Caco-2 (cell line): ENCODE measurements around the gene SLX4. TPM values are rescaled to one million over a fixed set of nuclear protein-coding genes. Genes with fewer than 3 reads are reported as not detected.

Experiments used
- BruUV-seq: library from RNA; stranded (reverse); fragments of 400-500 nt; replicated peaks from 2 replicates; lab custom pipeline; 2021; lab: Mats Ljungman, UMichigan
- CTCF ChIA-PET: fragments of 300-600 bp; sonication (Branson Sonifier 250); formaldehyde crosslinking; loops from one replicate; lab custom pipeline; 2022; ENCODE audit warnings: antibody characterized with exemption; lab: Charles Lee
- POLR2A ChIA-PET: fragments of 300-600 bp; sonication (Branson Sonifier 250); formaldehyde crosslinking; loops from one replicate; lab custom pipeline; 2022; ENCODE audit warnings: antibody characterized with exemption; lab: Charles Lee
- DNase-seq, 2 experiments: peaks; one replicate each; pipeline versions ENCODE4 v3.0.0 to v3.0.0-alpha.2; 2020 to 2022
- H3K27me3 ChIP-seq: replicated peaks from 2 replicates; pipeline ENCODE4 v1.6.0; 2011; ENCODE audit warnings: low read length; ENCODE audit not compliant: control insufficient read depth, insufficient read depth
- H3K36me3 ChIP-seq: 2 replicates; pipeline ENCODE4 v1.5.1; 2011; ENCODE audit warnings: low read length; ENCODE audit not compliant: control insufficient read depth, insufficient read depth
- H3K4me1 ChIP-seq: fragments of 250-450 bp; sonication (Bioruptor Pico); 2 replicates; pipeline ENCODE4 v1.5.1; 2020; ENCODE audit warnings: mild to moderate bottlenecking
- H3K4me3 ChIP-seq: 2 replicates; pipeline ENCODE4 v1.5.1; 2011; ENCODE audit warnings: low read depth, mild to moderate bottlenecking, control low read depth, low read length
- H3K9me3 ChIP-seq: fragments of 250-450 bp; sonication (Bioruptor Pico); 2 replicates; pipeline ENCODE4 v1.5.1; 2020; ENCODE audit warnings: mild to moderate bottlenecking, moderate library complexity
- H3K27ac Mint-ChIP-seq: one replicate; pipeline ENCODE4 v1.8.0; 2022; ENCODE audit warnings: mixed read lengths; ENCODE audit not compliant: unreplicated experiment
- H3K27me3 Mint-ChIP-seq: one replicate; pipeline ENCODE4 v1.8.0; 2022; ENCODE audit warnings: mixed read lengths; ENCODE audit not compliant: insufficient read depth, unreplicated experiment
- H3K36me3 Mint-ChIP-seq: one replicate; pipeline ENCODE4 v1.8.0; 2022; ENCODE audit warnings: mild to moderate bottlenecking, mixed read lengths; ENCODE audit not compliant: insufficient read depth, unreplicated experiment
- H3K4me1 Mint-ChIP-seq: one replicate; pipeline ENCODE4 v1.8.0; 2022; ENCODE audit warnings: low read depth, mixed read lengths; ENCODE audit not compliant: unreplicated experiment
- H3K4me3 Mint-ChIP-seq: one replicate; pipeline ENCODE4 v1.8.0; 2022; ENCODE audit warnings: mild to moderate bottlenecking, moderate library complexity, mixed read lengths; ENCODE audit not compliant: unreplicated experiment
- H3K9me3 Mint-ChIP-seq: one replicate; pipeline ENCODE4 v1.8.0; 2022; ENCODE audit warnings: mixed read lengths; ENCODE audit not compliant: unreplicated experiment
- intact Hi-C: fragments of 100-400 bp; cut with micrococcal nuclease; formaldehyde crosslinking; loops from one replicate; pipeline ENCODE4 v1.10.0; 2022; ENCODE audit not compliant: unreplicated experiment
- total RNA-seq: library from RNA; stranded (reverse); gene quantifications from 2 replicates; pipeline ENCODE4 v1.2.3, GENCODE V29; 2022
- TF ChIP-seq, protein P1 (sequence below), 2 experiments: fragments of 200-600 bp in 1 of 2; IDR thresholded peaks; 1 replicate in 1 of 2; 2 replicates in 1 of 2; pipeline versions ENCODE4 v1.5.1 to v1.8.0; 2011 to 2022; ENCODE audit warnings: antibody characterized with exemption in 1 of 2, control low read depth in 1 of 2, inconsistent platforms in 1 of 2, low read depth in 1 of 2, low read length in 1 of 2, mild to moderate bottlenecking in 1 of 2, moderate library complexity in 1 of 2; ENCODE audit not compliant: insufficient read depth in 1 of 2, severe bottlenecking in 1 of 2, unreplicated experiment in 1 of 2

The SLX4 gene
- total RNA-seq, 1 experiment from 2014 or later, result 10.4 TPM

DNA sequence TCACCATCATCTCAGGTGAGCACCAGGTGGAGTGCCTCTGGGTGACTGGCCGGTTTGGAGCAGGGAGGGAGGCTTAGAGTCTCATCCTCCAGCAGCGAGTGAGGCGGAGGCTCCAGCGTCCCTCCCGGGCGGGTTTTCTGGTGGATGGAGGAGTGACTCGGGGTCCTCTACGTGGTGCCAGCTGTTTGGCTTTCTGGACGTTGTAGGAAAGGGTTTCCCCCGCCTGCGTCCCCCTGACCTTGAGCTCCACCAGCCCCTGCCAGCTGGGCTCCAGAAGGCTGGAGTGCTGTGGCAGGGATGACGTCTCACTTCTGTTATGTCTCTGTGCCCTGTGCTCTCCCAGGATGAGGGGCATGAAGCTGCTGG lies 43.6 kb upstream of the SLX4 start:
- intact Hi-C loops, result no loop called here
- Histone ChIP-seq H3K4me1 (peaks cover 25% of the 10 kb centered on the region), H3K9me3 (no peaks in the 10 kb centered on the region), H3K36me3 (peaks cover 8% of the 10 kb centered on the region), H3K27me3 (no peaks in the 10 kb centered on the region), H3K4me3 (peak overlapping the region; percentile 39)
- peaks cover 85% of the 10 kb centered on the region for H3K36me3 Mint-ChIP-seq
- BruUV-seq, result TSS peak; percentile 53
- peaks cover 19% of the 10 kb centered on the region for H3K4me1 Mint-ChIP-seq
- H3K27ac Mint-ChIP-seq, result peak overlapping the region; percentile 92
- H3K27me3 Mint-ChIP-seq, result no peaks in the 10 kb centered on the region
- peak overlapping the region; percentile 64 for H3K4me3 Mint-ChIP-seq
- ChIA-PET POLR2A (no interaction called here), CTCF (interaction anchor here (2.5 kb wide), 1 partner anchor 12 kb away, joined by 11 read pairs; no protein-coding TSS in a partner anchor)
- DNase-seq, result peak in 1 of 2 experiments; percentile 44
- TF ChIP-seq, protein P1, sequence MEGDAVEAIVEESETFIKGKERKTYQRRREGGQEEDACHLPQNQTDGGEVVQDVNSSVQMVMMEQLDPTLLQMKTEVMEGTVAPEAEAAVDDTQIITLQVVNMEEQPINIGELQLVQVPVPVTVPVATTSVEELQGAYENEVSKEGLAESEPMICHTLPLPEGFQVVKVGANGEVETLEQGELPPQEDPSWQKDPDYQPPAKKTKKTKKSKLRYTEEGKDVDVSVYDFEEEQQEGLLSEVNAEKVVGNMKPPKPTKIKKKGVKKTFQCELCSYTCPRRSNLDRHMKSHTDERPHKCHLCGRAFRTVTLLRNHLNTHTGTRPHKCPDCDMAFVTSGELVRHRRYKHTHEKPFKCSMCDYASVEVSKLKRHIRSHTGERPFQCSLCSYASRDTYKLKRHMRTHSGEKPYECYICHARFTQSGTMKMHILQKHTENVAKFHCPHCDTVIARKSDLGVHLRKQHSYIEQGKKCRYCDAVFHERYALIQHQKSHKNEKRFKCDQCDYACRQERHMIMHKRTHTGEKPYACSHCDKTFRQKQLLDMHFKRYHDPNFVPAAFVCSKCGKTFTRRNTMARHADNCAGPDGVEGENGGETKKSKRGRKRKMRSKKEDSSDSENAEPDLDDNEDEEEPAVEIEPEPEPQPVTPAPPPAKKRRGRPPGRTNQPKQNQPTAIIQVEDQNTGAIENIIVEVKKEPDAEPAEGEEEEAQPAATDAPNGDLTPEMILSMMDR (IDR thresholded peaks at IDR 0.05; ENCODE audit: insufficient read depth in 1 of 2, low read depth in 1 of 2, low read length in 1 of 2, severe bottlenecking in 1 of 2, unreplicated experiment in 1 of 2), result no peak
- no peaks in the 10 kb centered on the region for H3K9me3 Mint-ChIP-seq

DNA sequence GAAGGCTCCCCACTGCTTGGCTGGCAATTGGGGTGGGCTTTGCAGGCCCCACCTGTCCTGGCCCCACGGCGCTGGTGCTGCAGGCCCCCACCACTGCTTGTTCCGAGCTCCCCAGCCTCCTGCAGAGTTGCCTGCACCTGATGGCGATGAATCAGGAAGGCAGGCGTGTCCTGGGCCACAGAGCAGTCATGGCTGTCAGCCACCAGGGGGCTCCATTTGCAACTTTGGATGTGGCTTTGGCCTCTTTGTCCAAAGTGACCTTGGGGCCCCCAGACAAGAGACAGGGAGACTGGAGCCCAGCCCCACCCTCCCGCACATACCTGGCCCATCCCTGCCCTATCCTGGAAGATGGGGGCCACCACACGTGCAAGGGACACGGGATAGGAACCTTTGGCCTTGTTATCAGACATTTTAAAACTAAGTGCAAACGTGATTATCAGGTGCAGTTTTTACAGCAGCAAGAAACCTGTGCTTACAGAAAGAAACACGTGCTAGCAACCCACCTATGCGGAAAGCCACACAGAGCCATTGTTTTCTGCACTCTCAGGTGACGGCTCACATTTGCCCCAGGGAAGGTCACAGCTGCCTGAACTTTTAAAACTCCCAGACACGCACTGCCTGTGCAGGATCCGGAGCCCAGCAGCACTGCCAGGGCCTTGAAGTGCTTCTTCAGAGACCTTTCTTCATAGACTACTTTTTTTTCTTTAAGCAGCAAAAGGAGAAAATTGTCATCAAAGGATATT lies 43.0 kb upstream of the SLX4 start, which contains the start of gene DNASE1:
DNASE1 (plus strand) TSS at position 443 of the 743 bp plus-strand sequence. CDS start 683 bp downstream, outside the sequence.
- CTCF ChIA-PET, result interaction anchor here (2.5 kb wide), 1 partner anchor 11 kb away, joined by 11 read pairs; no protein-coding TSS in a partner anchor
- Histone ChIP-seq H3K36me3 (peaks cover 8% of the 10 kb centered on the region), H3K27me3 (no peaks in the 10 kb centered on the region), H3K4me1 (peaks cover 25% of the 10 kb centered on the region), H3K4me3 (peak within 1 kb of the TSS; percentile 39), H3K9me3 (no peaks in the 10 kb centered on the region)
- BruUV-seq, result no TSS peak
- peaks cover 19% of the 10 kb centered on the region for H3K4me1 Mint-ChIP-seq
- H3K27ac Mint-ChIP-seq, result peak within 1 kb of the TSS; percentile 92
- POLR2A ChIA-PET, result no interaction called here
- no peaks in the 10 kb centered on the region for H3K9me3 Mint-ChIP-seq
- peaks cover 79% of the 10 kb centered on the region for H3K36me3 Mint-ChIP-seq
- TF ChIP-seq, protein P1 (IDR thresholded peaks at IDR 0.05; ENCODE audit: insufficient read depth in 1 of 2, low read depth in 1 of 2, low read length in 1 of 2, severe bottlenecking in 1 of 2, unreplicated experiment in 1 of 2), result peak; percentile 74 to 88
- peak within 1 kb of the TSS; percentile 64 for H3K4me3 Mint-ChIP-seq
- DNase-seq, result peak; percentile 94 to 98
- no peaks in the 10 kb centered on the region for H3K27me3 Mint-ChIP-seq
- intact Hi-C loops, result loop anchor here (1.0 kb wide), 1 partner anchor 8 kb away; no protein-coding TSS in a partner anchor

DNA sequence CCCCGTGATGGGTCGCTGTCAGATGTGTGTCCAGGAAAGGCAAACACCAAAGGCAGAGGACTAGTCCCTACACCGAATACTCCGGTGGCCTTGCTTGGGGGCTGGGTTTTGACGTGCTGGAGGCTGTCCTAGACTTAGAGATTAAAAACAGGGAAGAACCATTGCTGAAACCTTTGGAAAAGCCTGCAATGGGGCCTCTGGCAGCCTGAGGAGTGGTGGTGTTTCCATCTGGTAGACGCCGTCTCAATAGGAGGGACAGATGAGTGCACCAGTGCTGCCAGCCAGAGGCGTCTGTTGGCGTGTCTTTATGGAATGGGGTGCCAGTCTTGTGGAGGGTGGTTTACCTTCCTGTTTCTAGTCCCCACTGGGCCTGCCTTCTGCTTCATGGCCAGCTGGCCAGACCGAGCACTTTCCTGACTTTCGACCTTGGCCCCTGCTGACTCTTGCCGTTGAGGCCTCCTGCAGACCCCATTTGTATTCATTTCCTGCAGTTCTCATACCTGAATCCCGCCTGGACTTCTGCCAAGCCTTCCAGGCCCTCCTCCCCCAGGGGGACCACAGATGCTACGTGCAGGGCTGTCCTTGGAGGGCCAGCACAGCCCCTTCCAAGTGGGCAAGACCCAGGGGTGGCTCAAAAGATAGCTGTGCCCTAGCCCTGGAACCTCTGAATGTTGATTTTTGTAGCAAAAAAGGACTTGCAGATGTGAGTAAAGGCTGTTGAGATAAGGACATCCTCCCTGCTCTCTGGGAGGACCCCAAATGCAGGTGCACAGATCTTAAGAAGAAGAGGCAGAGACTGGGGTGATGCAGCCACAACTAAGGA lies 41.2 kb upstream of the SLX4 start:
- Mint-ChIP-seq H3K36me3 (peaks cover 64% of the 10 kb centered on the region), H3K27ac (peak overlapping the region; percentile 51), H3K4me3 (no peak overlapping the region), H3K4me1 (peaks cover 13% of the 10 kb centered on the region), H3K9me3 (no peaks in the 10 kb centered on the region), H3K27me3 (no peaks in the 10 kb centered on the region)
- CTCF ChIA-PET, result no interaction called here
- Histone ChIP-seq H3K9me3 (no peaks in the 10 kb centered on the region), H3K4me1 (peaks cover 25% of the 10 kb centered on the region), H3K4me3 (no peak overlapping the region), H3K36me3 (peaks cover 6% of the 10 kb centered on the region), H3K27me3 (no peaks in the 10 kb centered on the region)
- intact Hi-C loops, result no loop called here
- no peak for DNase-seq
- POLR2A ChIA-PET, result no interaction called here
- no TSS peak for BruUV-seq
- TF ChIP-seq, protein P1 (IDR thresholded peaks at IDR 0.05; ENCODE audit: insufficient read depth in 1 of 2, low read depth in 1 of 2, low read length in 1 of 2, severe bottlenecking in 1 of 2, unreplicated experiment in 1 of 2), result no peak
